NCI-H2196 (cell line): ENCODE results near the gene MED12L.
"Not testable (repeated sequence)": the region's sequence is repeated elsewhere in the genome, so short reads cannot be mapped to it uniquely, and the experiment has no call there.

ENCODE experiments used
- DNase-seq: peaks from one replicate; lab custom pipeline; 2025; ENCODE audit not compliant: unreplicated experiment; lab: John Stamatoyannopoulos, UW

MED12L gene

DNA sequence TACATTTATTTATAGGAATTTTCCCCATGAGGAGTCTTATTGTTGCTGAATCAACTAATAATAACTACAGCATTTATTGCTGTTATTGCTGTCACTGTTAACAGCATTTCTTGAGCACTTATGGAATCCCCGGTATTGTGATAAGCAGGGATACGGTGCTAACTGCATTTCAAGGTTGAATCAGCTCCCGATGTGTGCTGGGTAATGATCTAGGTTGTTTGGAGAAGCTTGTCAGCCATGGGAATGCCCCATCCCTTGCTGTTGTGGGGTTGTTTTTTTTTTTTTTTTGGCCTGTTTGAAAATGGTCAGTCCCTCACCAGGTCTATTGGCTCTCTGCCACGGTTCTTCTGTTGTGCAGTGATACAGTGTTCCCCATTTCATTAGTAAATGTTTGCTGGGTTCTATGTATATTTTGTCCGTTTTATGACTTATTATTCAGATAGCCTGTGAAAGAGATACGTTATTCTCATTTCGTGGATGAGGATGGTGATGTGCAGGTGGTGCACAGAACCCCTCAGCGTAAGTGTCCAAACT, 48.5 kb downstream of the MED12L start:
- DNase-seq, result no peak

DNA sequence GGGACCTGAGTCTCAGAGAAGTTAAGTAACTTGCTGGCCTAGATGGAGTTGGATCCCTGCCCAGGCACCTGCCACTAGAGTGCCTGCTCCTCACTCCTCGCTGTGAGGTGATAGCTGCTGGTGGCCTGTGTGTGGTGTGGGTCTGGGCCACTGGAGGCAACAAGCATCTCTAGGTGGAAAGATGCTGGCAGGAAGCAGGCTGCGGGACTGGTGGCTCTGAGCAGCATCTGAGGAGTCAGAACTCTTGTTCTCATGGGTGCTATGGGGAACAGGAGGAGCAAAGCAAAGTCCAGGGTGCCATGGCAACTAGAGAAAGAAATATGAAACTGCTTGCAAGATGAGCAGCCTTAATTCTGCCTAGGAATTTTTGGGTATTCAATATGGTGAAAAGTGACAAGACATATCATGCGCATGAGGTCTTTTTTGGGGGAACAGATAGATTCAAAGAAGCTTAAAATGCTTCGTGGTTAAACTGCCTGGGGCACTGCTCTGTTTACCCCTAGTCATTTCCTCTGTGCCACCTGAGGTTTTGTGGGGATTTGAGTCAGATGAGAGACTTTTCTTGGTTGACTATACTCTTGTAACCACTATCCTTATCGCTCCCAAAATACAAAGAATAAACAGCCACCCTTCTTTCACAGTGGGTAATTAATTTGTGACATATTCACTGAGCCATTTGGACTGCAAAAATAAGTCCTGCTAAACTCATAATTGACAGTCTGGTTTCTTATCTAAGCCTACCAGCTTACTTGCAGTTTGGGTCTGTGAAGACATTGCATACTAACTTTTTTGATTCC, 50.3 kb downstream of the MED12L start:
- DNase-seq, result peak; percentile 4

DNA sequence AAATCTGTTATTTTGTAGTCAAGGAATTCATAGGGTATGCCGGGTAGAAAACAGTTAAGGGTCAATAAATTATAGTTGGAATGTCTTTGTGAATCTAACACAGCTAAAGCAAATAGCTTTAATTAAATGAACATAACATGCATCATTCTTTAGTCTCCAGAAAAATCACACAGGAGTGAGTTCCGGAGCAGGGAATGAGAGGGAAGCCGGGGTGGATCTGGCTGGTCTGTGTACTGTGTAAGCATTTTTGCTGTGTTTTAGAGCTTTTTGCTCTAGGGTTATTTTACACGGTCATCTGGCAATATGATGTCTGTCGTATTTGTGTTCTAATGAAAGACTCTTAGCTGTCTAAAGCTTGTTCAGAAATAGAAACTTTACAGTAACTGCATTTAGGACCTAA, 57.5 kb downstream of the MED12L start:
- DNase-seq, result no peak

DNA sequence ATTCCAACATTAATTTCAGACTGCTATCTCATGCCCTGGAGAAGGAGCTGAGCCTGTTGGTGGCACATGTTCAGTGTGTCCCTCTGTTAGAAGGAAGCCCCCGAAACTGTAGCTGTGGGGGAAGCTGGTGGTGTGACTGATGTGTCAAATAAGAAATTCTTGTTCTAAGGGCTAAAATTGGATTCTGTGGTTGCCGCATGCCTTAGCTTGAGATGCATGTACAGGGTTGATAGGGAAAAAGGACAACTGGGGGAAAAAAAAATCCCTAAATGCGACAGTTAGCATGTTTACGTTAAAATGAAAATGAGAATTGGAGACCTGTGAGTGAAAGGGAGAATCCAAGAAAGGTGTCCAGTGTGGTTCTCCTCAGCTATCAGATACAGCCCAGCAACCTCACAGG, 58.6 kb downstream of the MED12L start:
- DNase-seq, result no peak

DNA sequence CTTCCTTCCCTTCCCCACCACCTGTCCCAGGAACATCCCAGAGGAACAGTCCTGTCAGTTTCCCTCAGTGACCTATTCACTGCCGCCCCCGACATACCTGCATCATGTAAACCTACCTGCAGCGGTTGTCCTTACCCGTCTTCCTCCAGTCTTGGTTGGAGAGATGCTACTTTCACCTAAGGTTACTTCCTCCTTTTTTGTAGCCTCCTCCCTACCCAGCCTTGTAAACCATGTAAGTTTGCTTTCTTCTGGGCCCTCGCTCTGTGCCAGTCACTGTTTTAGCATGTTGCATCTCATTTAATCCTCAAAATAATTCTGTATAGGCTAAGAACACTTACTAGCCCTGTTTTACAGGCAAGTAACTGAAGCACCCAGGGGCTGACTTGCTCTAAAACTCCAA, 59.3 kb downstream of the MED12L start:
- no peak for DNase-seq

DNA sequence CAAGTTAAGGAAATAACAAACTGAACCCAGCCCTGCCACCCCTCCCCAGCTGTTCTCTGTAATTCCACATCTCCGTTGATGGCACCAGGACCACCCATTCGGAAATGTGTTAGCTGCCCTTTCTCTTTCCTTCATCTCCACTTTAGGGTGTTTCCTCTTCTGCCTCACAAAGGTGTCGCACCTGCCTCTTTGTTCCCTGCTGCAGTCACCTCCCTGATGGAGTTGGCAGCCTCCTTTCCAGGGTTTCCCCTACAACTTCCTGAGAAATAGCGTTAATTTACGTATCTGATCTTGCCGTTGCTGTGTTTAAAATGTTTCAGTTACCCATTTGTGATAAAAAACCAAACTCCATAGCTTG, 60.2 kb downstream of the MED12L start:
- DNase-seq, result no peak

DNA sequence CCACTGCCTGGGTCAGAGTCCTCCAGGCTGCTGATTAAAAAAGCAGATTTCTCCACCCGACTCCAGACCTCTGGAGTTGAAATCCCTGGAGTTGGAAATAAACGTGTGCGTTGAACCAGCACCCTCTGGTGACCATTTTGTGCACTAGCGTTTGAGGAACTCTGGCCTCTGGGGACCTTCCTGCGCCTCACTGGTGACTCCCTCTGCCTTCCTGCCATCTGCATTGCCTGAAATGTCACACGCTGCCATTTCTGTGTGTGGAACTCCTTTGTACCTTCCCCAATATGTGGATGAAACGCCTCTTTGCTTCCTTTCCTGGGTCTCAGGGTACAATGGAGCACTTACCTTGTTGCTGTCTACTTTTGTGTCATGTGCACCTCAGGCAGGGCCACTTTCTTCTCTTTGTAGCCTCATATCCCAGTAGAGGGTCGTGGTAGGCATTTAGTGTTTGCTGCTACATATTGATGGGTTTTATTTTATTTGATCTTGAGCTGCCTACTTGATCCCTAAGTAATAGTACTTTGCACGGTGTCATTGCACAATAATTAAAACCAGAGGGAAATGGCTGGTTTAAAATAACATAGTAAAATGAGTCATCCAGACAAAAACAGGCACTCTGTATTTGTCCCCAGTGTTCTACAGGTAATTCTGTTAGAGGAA, 60.7 kb downstream of the MED12L start:
- DNase-seq, result peak; percentile 81

- no peak for DNase-seq
These were observed 61.2 kb downstream of the MED12L start for GRCh38 chr3:151146731-151147091.

- no peak for DNase-seq
These were observed 61.8 kb downstream of the MED12L start for GRCh38 chr3:151147299-151147698.

GRCh38 chr3:151152455-151153079, 67.1 kb downstream of the MED12L start:
- DNase-seq, result no peak

DNA sequence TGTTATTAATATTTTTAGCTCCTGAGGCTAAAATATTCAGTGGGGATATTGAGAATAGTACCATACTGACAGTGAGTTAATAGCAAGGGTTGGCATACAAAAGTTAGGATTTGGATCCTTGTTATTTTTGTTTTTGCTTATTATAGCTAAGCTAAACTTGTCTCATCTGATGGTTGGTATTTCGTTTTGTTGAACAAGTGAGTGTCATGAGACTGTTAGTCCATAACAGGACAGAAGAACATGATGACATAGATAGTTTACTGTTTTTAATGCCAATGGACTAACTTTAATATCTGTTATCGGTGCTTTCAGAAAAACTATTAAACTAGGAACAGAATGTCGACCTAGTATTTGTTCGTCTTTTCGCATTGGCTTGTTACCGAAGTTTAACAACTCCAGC, 69.1 kb downstream of the MED12L start:
- no peak for DNase-seq

DNA sequence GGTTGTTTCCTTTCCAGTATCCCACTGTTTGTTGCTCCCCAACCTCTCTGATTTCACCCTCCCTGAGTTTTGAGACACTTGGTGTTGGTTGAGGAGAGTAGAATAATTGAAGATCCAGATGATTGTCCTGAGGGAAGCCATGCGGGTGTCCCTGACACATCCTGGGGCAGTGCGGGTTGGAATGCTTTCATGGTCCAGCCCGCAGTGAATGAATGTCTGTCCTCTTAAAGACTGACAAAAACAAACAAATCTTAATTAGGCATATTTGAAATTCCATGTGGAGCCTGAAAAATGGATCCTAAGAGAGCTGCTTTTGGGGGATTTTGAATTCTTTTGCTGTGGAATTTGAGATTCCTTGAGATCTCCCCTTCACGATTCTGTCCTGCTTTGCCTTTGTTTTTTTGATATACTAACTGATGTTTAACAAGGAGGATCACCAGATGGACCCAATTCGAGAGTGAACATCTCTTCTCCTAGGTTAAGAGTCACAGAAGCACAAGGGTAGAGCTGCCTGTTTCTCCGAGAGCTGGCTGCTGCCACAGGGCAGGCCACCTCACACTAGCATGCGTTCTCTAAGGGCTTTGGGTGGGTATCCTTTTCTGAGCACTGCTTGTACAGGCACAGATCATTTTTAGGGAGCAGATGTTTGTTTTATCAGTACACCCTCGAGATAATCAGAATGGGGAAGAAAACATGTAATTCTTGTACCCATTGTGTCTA, 70.1 kb downstream of the MED12L start:
- DNase-seq, result no peak

DNA sequence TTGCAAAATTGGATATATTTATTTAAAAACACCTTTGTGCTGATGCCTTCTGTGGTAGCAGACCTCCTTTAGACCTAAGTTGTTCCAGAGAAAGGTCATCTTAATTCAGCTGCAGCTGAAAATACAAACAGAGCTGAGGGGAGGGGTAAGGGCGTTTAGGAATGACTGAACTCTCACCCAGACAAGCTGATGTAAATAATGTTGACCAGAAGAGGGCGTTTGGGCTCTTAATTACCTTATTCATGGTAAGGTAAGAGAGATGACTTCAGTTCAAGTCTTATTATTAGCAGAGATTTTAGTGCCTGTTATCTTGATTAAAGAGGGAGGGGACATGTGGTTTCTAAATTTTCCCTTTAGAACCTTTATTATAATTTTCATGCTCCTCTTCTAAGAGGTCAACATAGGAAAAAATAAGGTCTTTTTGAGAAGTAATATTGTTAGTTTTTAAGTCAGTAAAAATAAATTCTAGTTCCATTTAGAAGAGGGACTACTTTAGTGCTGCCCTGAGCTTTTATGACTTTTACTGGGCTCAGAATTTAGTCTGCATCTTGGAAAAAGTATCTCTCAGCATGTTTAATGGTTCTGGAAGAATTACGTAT, 71.3 kb downstream of the MED12L start:
- DNase-seq, result peak; percentile 84

GRCh38 chr3:151159806-151160205, 74.3 kb downstream of the MED12L start:
- no peak for DNase-seq

- no peak for DNase-seq
These were observed 79.8 kb downstream of the MED12L start for GRCh38 chr3:151165226-151165625.

- DNase-seq, result no peak
These were observed 80.7 kb downstream of the MED12L start for GRCh38 chr3:151166161-151166560.

DNA sequence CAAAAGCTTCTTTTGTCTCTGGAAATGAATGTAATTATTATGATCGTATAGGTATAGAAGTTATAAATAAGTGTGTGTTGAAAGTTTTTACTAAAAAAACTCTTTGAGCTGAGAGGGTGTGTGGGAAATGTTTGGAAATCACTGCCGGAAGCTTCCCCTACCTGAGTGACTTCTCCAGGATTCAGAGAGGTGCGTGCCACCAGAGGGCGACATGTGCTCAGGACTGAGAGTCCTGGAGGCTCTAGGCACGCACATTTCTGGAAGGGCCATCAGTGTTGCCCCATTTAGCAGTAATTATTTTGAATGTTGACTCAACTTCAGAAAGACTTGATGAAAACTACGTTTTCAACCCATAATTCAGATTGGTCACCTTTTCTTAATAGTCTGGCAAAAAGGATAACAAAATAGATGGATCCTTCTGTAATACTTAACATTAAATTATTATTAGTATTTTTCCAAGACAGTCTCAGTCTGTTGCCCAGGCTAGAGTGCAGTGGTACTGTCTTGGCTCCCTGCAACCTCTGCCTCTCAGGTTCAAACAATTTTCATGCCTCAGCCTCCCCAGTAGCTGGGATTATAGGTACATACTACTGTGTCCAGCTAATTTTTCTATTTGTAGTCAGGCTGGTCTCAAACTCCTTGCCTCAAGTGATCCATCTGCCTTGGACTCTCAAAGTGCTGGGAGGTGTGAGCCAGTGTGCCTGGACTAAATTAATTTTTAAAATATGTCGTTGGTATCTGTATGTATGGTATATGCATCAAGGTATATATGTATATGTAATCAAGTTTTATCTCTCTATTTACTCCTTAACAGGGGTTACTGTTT, 83.0 kb downstream of the MED12L start:
- peak; percentile 78 for DNase-seq

- DNase-seq, result no peak
These were observed 83.9 kb downstream of the MED12L start for GRCh38 chr3:151169262-151169947.

- DNase-seq, result not testable (repeated sequence)
These were observed 84.7 kb downstream of the MED12L start for GRCh38 chr3:151169948-151170679.
